ENCODE measurements around the gene ASXL1. TPM values are rescaled to one million over a fixed set of nuclear protein-coding genes. Genes with fewer than 3 reads are reported as not detected.

The ASXL1 gene
- total and polyA plus RNA-seq, 9 of the 15 experiments (the other 6 are each of a cell fraction or from before 2014, with no cell fraction given), result 6.5 to 65.3 (median 32.3) TPM

- TF ChIP-seq HOMEZ (CRISPR knock-in tag; IDR thresholded peaks at IDR 0.05) (no peak), CREB3 (tag; conservative IDR thresholded peaks at IDR 0.05; ENCODE audit: low read depth) (no peak), MCM7 (IDR thresholded peaks at IDR 0.05) (no peak), POU5F1 (IDR thresholded peaks at IDR 0.05; ENCODE audit: borderline replicate concordance, low read depth, low read length, partially characterized antibody) (no peak), ZNF274 (IDR thresholded peaks at IDR 0.05; ENCODE audit: borderline replicate concordance, low read depth, low read length) (no peak), RFX7 (CRISPR knock-in tag; IDR thresholded peaks at IDR 0.05) (no peak), MCM3 (IDR thresholded peaks at IDR 0.05) (no peak), DPF2 (IDR thresholded peaks at IDR 0.05) (peak; percentile 84; the same call in 1 of the 2 replicates), ZFP1 (CRISPR knock-in tag; IDR thresholded peaks at IDR 0.05) (no peak), ZNF277 (CRISPR knock-in tag; IDR thresholded peaks at IDR 0.05; ENCODE audit: borderline replicate concordance) (no peak), HDAC6 (IDR thresholded peaks at IDR 0.05; ENCODE audit: low read depth, low read length) (no peak), RBM39 (optimal IDR thresholded peaks at IDR 0.05; ENCODE audit: low read depth, low read length) (no peak), BACH1 (tag; IDR thresholded peaks at IDR 0.05) (no peak), IRF2 (CRISPR knock-in tag; IDR thresholded peaks at IDR 0.05) (no peak), ZNF146 (CRISPR knock-in tag; IDR thresholded peaks at IDR 0.05; ENCODE audit: unreplicated experiment) (no peak), PURB (CRISPR knock-in tag; IDR thresholded peaks at IDR 0.05; ENCODE audit: low read depth) (no peak), NR2F6 (CRISPR knock-in tag; IDR thresholded peaks at IDR 0.05) (no peak), ZBTB12 (CRISPR knock-in tag; IDR thresholded peaks at IDR 0.05) (no peak)
Measured at GRCh38 chr20:32397567-32398084, 39.5 kb downstream of the ASXL1 start (continued).
